Hepatocyte (in vitro differentiated cells): ENCODE measurements around the gene TEX55. TPM values are rescaled to one million over a fixed set of nuclear protein-coding genes. Genes with fewer than 3 reads are reported as not detected.
"Not testable (repeated sequence)": the region's sequence is repeated elsewhere in the genome, so short reads cannot be mapped to it uniquely, and the experiment has no call there.

Experiments used
- DNase-seq: peaks from one replicate; pipeline ENCODE4 v3.0.0-alpha.2; 2016; ENCODE audit warnings: low spot score
- H2AFZ ChIP-seq: fragments of 200-600 bp; sonication (generic); 2 replicates; pipeline ENCODE4 v1.6.0; 2016; ENCODE audit warnings: antibody characterized with exemption, mild to moderate bottlenecking
- H3K27ac ChIP-seq: fragments of 200-600 bp; sonication (generic); 2 replicates; pipeline ENCODE4 v1.5.1; 2016; ENCODE audit warnings: mild to moderate bottlenecking
- H3K27me3 ChIP-seq: fragments of 200-600 bp; sonication (generic); 2 replicates; pipeline ENCODE4 v1.6.1; 2016
- H3K36me3 ChIP-seq: fragments of 200-600 bp; sonication (generic); replicated peaks from 2 replicates; pipeline ENCODE4 v1.5.1; 2016; ENCODE audit warnings: low read depth; ENCODE audit not compliant: insufficient read depth
- H3K4me1 ChIP-seq: fragments of 200-600 bp; sonication (generic); 2 replicates; pipeline ENCODE4 v1.5.1; 2016; ENCODE audit warnings: mild to moderate bottlenecking, moderate library complexity; ENCODE audit not compliant: insufficient read depth
- H3K4me2 ChIP-seq: fragments of 200-600 bp; sonication (generic); 2 replicates; pipeline ENCODE4 v1.6.0; 2016
- H3K4me3 ChIP-seq: fragments of 200-600 bp; sonication (generic); 2 replicates; pipeline ENCODE4 v1.5.1; 2016; ENCODE audit warnings: mild to moderate bottlenecking
- H3K79me2 ChIP-seq: fragments of 200-600 bp; sonication (generic); 2 replicates; pipeline ENCODE4 v1.6.0; 2017; ENCODE audit warnings: mild to moderate bottlenecking
- H3K9me2 ChIP-seq: fragments of 200-600 bp; sonication (generic); replicated peaks from 2 replicates; pipeline ENCODE4 v1.6.0; 2017; ENCODE audit warnings: mild to moderate bottlenecking; ENCODE audit not compliant: insufficient read depth
- H3K9me3 ChIP-seq: fragments of 200-600 bp; sonication (generic); 2 replicates; pipeline ENCODE4 v1.5.1; 2016; ENCODE audit warnings: low read depth, mild to moderate bottlenecking
- H4K20me1 ChIP-seq: fragments of 200-600 bp; sonication (generic); 2 replicates; pipeline ENCODE4 v1.6.0; 2016; ENCODE audit warnings: mild to moderate bottlenecking; ENCODE audit not compliant: insufficient read depth, poor library complexity, severe bottlenecking
- EZH2 ChIP-seq: fragments of 200-600 bp; sonication (generic); IDR thresholded peaks from 2 replicates; pipeline ENCODE4 v1.6.1; 2016; ENCODE audit warnings: antibody characterized with exemption, mild to moderate bottlenecking, borderline replicate concordance
- EZH2phosphoT487 ChIP-seq: fragments of 200-600 bp; sonication (generic); IDR thresholded peaks from one replicate; pipeline ENCODE4 v1.6.1; 2018; ENCODE audit warnings: antibody characterized with exemption, mild to moderate bottlenecking, low read depth, moderate library complexity; ENCODE audit not compliant: unreplicated experiment, severe bottlenecking
- WGBS: methylation state at CpG from one replicate; pipeline ENCODE4 v1.1.6; 2016; ENCODE audit warnings: low lambda C conversion rate; ENCODE audit errors: missing lambda C conversion rate; 5-methylcytosine and 5-hydroxymethylcytosine counted together
- polyA plus RNA-seq: library from polyadenylated mRNA; unstranded; fragments of >200 nt; fragmentation: Nextera tagmentation; extraction: Ambion mirVana; gene quantifications from 2 replicates; pipeline ENCODE4 v1.2.1, GENCODE V29; 2016
- total RNA-seq: library from RNA; depleted of rRNA; stranded (reverse); fragments of >200 nt; gene quantifications from 2 replicates; pipeline ENCODE4 v1.2.3, GENCODE V29; 2014
- TF ChIP-seq, protein P1 (sequence below): fragments of 200-600 bp; sonication (generic); IDR thresholded peaks from 2 replicates; pipeline ENCODE4 v1.5.1; 2016; ENCODE audit warnings: antibody characterized with exemption, mild to moderate bottlenecking; ENCODE audit not compliant: poor library complexity

TEX55 gene
- total and polyA plus RNA-seq, 2 experiments from 2014 or later: not detected

GRCh38 chr3:119122350-119122749 is 23.6 kb upstream of the TEX55 start:
- no peaks in the 10 kb centered on the region for H3K9me3 ChIP-seq
- no peak overlapping the region for H3K4me3 ChIP-seq
- WGBS: 61% methylated on average over 3 of the region's 3 CpGs
- no peaks in the 10 kb centered on the region for H3K9me2 ChIP-seq
- DNase-seq: no peak
- no peak overlapping the region for H3K4me2 ChIP-seq
- no peak overlapping the region for H2AFZ ChIP-seq
- TF ChIP-seq, protein P1, sequence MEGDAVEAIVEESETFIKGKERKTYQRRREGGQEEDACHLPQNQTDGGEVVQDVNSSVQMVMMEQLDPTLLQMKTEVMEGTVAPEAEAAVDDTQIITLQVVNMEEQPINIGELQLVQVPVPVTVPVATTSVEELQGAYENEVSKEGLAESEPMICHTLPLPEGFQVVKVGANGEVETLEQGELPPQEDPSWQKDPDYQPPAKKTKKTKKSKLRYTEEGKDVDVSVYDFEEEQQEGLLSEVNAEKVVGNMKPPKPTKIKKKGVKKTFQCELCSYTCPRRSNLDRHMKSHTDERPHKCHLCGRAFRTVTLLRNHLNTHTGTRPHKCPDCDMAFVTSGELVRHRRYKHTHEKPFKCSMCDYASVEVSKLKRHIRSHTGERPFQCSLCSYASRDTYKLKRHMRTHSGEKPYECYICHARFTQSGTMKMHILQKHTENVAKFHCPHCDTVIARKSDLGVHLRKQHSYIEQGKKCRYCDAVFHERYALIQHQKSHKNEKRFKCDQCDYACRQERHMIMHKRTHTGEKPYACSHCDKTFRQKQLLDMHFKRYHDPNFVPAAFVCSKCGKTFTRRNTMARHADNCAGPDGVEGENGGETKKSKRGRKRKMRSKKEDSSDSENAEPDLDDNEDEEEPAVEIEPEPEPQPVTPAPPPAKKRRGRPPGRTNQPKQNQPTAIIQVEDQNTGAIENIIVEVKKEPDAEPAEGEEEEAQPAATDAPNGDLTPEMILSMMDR: no peak
- TF ChIP-seq EZH2 (no peak), EZH2phosphoT487 (no peak)
- no peaks in the 10 kb centered on the region for H3K79me2 ChIP-seq
- no peaks in the 10 kb centered on the region for H4K20me1 ChIP-seq
- H3K4me1 ChIP-seq: no peaks in the 10 kb centered on the region
- H3K36me3 ChIP-seq: no peaks in the 10 kb centered on the region
- no peak overlapping the region for H3K27ac ChIP-seq
- H3K27me3 ChIP-seq: no peaks in the 10 kb centered on the region

GRCh38 chr3:119125342-119125741 is 20.6 kb upstream of the TEX55 start:
- Histone ChIP-seq H3K79me2 (no peaks in the 10 kb centered on the region), H2AFZ (no peak overlapping the region), H3K9me3 (no peaks in the 10 kb centered on the region), H3K4me1 (no peaks in the 10 kb centered on the region), H3K4me2 (no peak overlapping the region), H3K36me3 (no peaks in the 10 kb centered on the region), H3K4me3 (no peak overlapping the region), H4K20me1 (no peaks in the 10 kb centered on the region), H3K9me2 (no peaks in the 10 kb centered on the region), H3K27ac (no peak overlapping the region), H3K27me3 (no peaks in the 10 kb centered on the region)
- DNase-seq: no peak
- WGBS: 95% methylated on average over 10 of the region's 10 CpGs
- TF ChIP-seq, protein P1: no peak
- TF ChIP-seq EZH2phosphoT487 (no peak), EZH2 (no peak)

DNA sequence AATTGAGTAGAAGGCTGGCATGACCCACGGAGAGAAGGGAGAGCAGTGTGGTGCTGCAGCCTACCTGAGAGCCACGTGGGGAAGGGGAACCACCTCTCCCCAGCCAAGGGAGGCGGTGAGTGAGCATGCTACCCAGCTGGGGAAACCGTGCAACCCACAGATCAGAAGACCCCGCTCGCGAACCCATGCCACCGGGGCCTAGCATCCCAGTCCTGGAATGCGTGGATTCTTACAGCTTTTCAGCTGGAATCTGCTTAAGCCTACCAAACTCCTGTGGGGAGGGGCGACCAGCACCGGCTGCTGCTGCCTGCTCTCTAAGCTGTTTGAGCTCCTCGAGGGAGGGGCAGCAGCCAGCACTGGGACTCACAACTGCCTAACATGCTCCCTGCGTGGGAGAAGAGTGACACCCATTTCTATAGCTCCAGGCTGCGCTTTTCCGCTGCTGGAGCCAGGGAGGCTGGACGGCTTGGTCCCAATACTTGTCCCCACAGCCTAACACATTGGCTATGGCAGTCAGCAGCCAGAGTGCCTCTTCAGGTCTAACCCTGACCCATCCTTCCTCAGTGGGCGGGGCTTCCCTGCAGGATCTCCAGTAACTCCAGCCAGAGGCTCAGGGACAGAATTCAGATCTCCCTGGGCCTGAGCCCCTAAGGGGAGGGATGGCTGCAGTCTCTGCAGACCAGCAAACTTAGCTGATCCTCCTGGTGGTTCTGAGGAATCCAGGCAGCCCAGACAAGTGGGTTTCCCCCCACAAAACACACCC is 20.0 kb upstream of the TEX55 start:
- H3K27me3 ChIP-seq: no peaks in the 10 kb centered on the region
- H4K20me1 ChIP-seq: no peaks in the 10 kb centered on the region
- TF ChIP-seq EZH2: no peak
- TF ChIP-seq EZH2phosphoT487: no peak
- TF ChIP-seq, protein P1: no peak
- H3K27ac ChIP-seq: no peak overlapping the region
- H3K79me2 ChIP-seq: no peaks in the 10 kb centered on the region
- H3K36me3 ChIP-seq: no peaks in the 10 kb centered on the region
- no peak overlapping the region for H3K4me3 ChIP-seq
- no peaks in the 10 kb centered on the region for H3K9me2 ChIP-seq
- H3K4me1 ChIP-seq: no peaks in the 10 kb centered on the region
- 79% methylated on average over 17 of the region's 17 CpGs for WGBS
- H3K9me3 ChIP-seq: no peaks in the 10 kb centered on the region
- DNase-seq: no peak
- H2AFZ ChIP-seq: no peak overlapping the region
- no peak overlapping the region for H3K4me2 ChIP-seq

GRCh38 chr3:119130291-119130690 is 15.7 kb upstream of the TEX55 start:
- not testable (repeated sequence) for H3K27ac ChIP-seq, H3K9me2 ChIP-seq, H3K36me3 ChIP-seq, H4K20me1 ChIP-seq, DNase-seq, H3K9me3 ChIP-seq, H3K27me3 ChIP-seq, H3K4me1 ChIP-seq, H3K4me2 ChIP-seq, H3K4me3 ChIP-seq, H2AFZ ChIP-seq, H3K79me2 ChIP-seq
- 54% methylated on average over 6 of the region's 7 CpGs for WGBS

- not testable (repeated sequence) for H3K4me2 ChIP-seq, H3K9me3 ChIP-seq, H3K9me2 ChIP-seq, H2AFZ ChIP-seq, H3K79me2 ChIP-seq, H4K20me1 ChIP-seq, DNase-seq, H3K27me3 ChIP-seq, H3K4me1 ChIP-seq, H3K4me3 ChIP-seq, H3K27ac ChIP-seq, H3K36me3 ChIP-seq
- WGBS: 85% methylated on average over 3 of the region's 4 CpGs
Measured at GRCh38 chr3:119132291-119132690, 13.7 kb upstream of the TEX55 start.

DNA sequence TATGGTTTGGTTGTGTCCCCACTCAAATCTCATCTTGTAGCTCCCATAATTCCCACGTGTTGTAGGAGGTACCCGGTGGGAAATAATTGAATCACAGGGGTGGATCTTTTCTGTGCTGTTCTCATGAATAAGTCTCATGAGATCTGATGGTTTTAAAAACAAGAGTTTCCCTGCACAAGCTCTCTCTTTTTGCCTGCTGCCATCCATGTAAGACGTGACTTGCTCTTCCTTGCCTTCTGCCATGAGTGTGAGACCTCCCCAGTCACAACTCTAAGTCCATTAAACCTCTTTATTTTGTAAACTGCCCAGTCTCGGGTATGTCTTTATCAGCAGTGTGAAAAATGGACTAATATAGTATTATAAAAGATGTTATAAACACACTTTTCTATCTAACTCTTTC is 6.6 kb upstream of the TEX55 start:
- H3K4me2 ChIP-seq, H3K27me3 ChIP-seq, H2AFZ ChIP-seq, DNase-seq, H3K9me2 ChIP-seq, H3K27ac ChIP-seq, H3K36me3 ChIP-seq, H3K4me3 ChIP-seq, H3K4me1 ChIP-seq, H3K79me2 ChIP-seq, H3K9me3 ChIP-seq, H4K20me1 ChIP-seq: not testable (repeated sequence)
- WGBS: 75% methylated on average over 4 of the region's 4 CpGs
